HG02798 (cell line): ENCODE results near the gene PUS3.

ENCODE experiments used
- ATAC-seq: cut with Tn5 transposase; IDR thresholded peaks from one replicate; pipeline ENCODE4 v1.9.1; 2021; ENCODE audit warnings: mild to moderate bottlenecking; ENCODE audit not compliant: unreplicated experiment, poor library complexity

The PUS3 gene, protein sequence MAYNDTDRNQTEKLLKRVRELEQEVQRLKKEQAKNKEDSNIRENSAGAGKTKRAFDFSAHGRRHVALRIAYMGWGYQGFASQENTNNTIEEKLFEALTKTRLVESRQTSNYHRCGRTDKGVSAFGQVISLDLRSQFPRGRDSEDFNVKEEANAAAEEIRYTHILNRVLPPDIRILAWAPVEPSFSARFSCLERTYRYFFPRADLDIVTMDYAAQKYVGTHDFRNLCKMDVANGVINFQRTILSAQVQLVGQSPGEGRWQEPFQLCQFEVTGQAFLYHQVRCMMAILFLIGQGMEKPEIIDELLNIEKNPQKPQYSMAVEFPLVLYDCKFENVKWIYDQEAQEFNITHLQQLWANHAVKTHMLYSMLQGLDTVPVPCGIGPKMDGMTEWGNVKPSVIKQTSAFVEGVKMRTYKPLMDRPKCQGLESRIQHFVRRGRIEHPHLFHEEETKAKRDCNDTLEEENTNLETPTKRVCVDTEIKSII

DNA sequence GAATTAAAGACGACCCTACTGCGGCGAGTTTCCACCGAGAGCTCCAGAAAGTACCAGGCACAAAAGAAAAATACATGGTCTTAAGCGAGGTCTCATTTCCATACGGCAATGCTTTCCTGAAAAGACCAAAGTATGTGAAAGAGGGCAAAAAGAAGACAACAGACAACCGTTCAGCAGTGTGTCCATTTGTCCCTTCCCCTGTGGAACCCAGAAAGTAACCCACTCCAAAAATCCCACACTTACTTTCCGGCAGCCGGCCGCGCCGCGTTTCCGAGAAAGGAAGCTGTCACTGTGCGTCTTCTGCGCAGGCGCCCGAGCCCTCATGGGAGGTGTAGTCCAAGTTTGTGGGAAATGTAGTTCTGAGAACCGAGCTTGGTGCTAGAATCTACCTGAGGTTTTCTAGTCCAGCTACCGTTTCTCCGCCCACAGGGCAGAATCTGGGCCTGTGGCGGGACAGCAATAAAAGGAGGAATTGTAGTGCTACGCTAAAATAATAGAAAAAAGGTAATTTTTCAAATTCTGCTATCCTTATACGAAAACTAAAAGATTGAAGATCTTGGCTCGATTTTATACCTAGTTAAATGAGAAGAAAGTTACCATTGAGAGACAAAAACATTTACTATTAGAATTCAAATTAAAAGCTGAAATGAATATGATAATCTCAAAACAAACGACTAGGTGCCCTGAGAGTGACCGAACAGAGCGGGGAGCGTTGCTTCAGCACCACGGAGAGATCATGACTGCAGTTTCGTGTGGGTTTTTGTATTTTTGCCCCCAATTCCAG, at the start of gene PUS3:
PUS3 (minus strand) TSS at position 280 of the 784 bp plus-strand sequence. CDS start 6,922 bp downstream, outside the sequence.
- ATAC-seq, result peak; percentile 99

DNA sequence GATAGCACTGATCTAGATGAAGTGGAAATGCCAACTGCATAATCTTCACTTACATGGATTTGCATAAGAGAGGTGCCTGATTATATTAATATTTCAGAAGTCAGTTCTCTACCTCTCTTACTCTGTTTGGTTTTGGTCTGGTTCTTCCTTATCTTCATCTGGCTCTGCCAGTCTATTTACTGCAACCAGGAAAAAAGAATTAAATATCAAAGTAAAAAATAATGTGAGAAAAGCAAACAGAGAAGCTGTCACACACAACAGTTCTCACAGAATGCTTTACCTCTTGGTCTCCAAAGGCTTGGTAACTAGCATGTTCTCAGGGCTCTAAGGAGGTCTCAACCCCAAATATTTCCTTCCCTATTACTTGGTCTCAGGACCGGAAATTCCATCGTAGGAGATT, 49.6 kb upstream of the PUS3 start:
- ATAC-seq, result no peak

DNA sequence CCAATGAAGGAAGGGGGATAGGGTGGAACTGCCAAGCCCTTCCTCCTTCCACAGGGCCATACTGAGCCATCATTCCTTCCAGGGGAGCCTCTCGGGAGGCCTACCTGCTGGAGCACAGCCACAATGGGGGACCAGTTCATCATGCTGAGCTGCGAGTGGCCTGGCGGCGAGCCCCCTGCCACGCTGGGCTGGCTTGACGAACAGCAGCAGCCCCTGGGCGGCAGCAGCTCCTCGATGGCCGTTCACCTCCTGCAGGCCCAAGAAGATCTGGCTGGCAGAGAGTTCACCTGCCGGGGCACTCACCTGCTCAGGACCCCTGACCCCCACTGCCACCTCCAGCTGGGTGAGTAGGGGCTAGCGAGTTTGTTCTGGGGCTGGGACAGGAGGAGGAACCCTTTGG, 48.7 kb upstream of the PUS3 start:
- no peak for ATAC-seq

DNA sequence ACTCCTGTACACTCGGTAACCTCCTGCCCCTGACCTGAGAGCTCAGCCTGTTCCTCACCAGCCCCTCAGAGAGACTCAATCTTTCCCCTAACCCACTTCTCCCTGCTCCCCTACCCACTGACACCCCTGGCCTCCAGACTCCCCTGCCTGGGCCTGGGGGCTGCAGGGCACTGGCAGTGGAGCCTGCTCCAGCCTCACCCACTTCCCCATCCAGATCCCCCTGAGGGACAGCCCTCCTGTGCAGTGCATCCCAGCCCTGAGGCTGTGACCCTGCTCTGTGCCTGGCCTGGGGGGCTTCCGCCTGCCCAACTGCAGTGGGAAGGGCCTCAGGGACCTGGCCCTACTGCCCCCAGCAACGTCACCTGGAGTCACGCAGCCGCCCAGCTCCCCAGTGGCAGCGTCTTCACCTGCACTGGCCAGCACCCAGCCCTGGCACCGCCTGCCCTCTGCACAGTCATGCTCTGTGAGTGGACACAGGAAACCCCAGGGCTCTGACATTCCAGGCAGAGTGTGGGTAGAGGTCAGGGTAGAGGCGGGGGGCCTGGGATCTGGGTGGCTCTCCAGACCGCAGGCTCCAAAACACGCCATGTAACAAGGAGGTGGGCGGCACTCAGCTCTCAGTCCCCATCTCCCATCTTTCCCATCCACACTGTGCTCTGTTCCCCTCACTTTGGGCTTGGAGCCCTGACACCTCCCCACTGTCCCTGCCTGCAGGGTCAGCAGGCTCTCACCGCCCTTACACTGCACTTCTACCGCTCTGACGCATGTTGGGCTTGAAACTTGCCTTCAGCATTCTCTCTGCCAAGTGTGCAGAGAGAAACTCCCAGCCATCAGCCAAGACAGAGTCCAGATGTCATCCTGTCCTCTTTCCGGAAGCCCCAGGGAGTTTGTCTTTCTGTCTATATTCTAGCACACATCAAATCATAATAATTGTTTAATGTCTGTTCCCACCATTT, 48.0 kb upstream of the PUS3 start:
- no peak for ATAC-seq

DNA sequence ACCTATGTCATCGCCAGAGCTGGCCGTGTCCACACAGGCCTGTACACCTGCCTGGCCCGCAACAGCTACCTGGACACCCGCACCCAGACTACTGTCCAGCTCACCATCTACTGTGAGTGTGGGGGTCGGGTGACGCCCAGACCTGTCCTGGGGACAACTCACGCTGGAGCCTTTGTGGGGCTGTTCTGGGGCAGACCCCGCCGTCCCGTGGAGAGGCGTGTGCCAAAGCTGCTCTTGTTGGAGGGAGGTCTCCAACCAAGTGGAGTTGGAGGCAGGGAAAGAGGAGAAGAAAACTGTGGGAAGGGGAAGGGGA, 47.1 kb upstream of the PUS3 start:
- ATAC-seq, result no peak

DNA sequence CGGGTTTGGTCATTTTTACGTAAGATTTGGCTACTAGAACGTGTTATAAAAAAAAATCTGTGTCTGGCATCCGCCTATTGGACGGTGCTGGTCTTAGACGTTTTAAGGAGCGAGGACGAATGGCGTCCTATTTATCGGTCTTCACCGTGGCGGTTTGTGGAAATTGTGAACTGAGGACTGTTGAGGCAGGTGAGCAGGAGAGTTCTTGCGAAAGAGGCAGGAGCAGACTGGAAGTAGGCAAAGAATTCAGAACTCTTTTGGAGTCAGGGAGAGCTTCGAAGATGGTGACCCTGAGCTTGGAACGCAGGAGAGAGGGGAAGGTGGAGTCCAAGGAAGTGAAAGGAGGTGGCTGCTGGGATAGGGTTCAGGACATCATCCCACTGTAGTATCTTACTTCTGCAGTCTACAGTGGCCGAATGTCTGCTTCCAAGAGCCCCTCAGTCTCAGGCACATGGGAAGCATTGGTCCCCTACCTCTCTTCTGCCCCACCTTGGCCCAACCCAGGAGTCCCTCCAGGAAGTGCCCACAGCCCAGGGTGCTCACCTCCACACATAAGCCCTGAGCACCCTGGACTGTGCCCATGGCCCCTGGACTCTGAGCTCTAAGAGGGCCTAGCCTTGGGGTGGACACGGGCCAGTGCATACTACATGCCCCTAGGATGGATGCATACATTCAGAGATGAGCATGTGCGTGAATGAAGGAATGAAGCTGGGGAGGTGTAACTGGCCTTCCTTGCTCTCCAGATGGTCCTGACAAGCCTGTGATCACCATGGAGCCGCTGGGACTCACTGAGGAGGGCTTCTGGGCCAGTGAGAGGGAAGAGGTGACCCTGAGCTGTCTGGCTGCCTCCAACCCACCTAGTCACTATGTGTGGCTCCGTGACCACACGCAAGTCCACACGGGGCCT, 46.5 kb upstream of the PUS3 start:
- ATAC-seq, result no peak

DNA sequence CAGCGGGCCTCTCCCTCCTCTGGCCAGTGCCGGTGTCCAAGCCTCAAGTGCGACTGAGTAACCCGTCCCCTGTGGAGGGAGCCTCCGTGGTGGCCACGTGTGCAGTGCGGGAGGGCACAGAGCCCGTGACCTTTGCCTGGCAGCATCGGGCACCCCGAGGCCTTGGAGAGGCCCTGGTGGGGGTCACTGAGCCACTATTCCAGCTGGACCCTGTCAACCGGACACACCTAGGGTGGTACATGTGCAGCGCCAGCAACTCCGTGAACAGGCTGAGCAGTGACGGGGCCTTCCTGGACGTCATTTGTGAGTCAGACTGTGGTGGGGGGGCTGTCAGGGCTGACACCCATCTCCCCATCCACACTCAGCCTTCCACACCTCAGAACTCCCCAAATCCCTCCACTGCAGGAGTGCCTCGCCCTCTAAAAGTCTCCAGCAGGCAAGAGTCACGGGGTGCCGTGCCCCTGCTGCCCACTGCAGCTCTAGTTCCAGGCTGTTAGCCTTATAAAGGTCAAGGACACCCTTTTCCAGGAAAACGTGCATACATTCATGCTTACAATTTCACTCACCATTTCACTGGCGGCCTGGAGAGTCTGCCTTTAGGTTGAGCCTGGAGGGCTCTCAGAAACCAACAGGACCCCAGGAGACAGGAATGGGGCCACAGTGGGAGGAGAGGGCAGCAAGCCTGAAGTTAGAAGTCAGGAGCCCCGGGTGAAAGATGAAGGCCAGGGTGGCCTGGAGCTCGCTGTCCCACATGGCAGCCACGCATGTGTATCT, 45.5 kb upstream of the PUS3 start:
- no peak for ATAC-seq

DNA sequence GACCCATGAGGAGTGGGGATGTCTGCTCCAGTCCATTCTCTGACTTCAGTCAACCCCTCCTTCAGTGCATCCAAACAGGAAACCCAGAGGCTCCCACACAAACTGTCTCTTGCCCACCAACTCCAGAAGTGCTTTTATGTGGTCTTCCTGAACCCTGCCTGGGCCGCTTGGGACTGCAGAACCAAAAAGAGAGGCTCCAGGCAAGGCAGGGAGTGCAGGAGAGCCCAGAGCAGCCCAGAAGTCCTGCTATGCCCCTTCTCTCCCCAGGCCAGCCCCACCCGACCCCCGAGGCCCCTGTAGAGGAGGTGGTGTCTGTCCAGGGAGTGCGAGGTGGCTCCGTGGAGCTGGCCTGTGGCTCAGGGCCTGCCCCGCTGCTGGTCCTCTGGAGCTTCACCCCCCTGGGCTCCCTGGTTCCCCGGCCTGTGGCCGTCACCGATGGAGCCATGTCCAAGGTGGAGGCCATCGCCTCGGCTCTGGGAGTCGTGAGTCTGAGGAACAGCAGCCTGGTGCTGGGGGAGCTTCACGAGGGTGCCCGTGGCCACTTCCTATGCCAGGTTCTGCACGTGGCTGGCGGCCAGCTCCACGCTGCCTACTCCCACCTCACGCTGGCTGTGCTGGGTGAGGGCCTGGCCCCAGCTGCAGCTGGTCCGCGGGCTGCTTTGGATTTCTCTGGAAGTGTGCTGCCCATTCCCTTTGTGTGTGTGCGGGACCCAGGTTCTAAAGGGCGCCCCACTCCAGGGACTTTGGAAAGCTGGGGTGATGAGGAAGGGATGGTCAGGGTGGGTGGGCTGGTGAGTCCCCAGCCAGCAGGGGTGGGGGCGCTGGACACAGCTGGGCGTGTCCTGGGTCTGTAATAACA, 44.6 kb upstream of the PUS3 start:
- ATAC-seq, result no peak

DNA sequence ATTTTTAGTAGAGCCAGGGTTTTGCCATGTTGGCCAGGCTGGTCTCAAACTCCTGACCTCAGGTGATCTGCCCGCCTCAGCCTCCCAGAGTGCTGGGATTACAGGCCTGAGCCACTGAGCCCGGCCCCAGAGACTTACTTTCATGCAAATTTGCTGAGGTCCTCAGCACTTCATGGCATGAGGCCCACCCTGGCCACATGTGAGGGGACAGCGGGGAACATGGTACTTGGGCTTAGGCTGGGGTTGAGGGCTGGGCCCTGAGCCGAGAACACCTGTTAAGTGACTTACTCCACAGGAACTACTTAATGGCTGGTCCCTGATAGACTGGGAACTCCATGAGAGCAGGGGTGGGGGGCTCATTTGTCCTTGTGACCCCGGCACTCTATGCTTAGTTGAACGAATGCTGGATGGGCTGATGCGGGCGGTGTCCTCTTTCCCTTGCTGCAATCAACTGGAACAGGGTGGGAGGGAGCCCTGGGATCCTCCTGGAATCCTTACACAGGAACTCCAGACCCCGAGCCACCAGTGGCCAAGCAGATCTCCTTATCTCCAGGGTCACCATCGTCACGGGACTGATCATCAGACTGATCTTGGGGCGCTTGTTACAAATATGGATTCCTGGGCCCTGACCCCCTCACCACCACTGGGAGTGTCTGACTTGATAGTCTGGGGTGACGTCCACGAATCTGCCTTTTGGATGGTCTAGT, 43.9 kb upstream of the PUS3 start:
- no peak for ATAC-seq

DNA sequence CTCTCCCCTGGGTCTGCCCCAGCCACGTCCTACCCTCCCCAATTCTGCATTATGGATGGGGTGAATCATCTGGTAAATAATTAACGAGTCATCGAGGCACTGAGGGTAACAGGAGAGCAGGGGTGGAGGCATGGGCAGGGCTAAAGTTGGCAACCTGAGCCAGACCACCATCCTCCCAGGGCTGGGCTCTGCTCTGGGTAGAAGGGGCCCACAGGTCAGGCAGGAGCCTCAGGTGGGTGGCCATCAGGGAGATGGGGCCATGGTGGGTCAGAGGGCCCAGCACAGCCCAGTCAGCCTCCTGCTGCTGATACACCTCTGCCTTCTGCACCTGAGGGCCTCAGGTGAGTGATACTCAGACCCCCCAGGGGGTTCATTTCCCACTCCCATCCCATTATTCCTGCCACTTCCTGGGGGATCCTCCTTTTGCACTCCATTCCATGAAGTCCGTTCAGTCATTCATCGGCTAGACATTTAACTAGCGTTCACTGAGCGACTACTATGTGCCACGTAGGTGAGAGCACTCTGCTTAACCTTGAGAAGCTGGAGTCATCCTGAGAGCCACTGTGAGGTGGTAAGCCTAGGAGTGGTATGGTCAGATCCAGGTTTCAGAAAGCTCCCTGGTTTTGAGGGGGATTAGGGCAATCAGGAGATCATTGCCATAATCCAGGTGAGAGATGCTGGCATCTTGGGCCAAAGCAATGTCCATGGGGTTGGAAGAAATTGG, 43.0 kb upstream of the PUS3 start, which contains the start of gene VSIG10L2:
VSIG10L2 (plus strand) TSS at position 248 of the 724 bp plus-strand sequence; CDS start at position 260, 12 bp downstream.
- ATAC-seq, result no peak

DNA sequence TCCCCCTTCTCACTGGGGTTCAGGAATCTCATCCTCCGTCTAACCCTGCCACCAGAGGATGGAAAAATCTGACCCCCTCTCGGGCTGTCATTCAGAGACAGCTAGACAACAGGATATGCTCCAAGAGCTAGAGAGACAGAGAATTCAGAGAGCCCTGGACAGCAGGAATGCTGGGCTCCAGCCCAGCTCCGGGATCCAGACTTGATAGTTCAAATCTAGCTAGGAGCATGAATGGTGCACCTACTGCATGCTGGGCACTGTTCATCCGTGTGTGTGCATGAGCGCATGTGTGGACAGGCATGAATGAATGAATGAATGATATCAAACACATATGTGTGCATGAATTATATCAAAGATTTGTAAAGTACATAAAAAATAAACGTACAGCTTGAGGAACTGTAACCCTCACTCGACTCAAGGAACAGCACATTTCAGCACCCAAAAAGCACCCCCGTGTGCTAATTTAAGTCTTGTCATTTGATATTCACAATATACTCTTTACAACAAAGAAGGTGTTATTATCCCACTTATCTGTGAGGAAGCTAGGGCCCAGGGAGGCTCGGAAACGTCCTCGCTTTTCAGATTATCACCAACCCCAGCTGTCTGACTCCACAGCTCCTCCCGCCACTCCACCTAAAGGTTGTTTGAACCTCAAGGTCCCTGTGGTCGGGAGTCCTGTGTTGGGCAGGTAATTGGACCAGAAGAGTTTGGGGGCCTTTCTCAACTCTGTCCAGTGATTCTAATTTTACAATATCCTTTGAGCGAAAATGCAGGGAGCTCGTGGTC, 42.2 kb upstream of the PUS3 start:
- ATAC-seq, result no peak

DNA sequence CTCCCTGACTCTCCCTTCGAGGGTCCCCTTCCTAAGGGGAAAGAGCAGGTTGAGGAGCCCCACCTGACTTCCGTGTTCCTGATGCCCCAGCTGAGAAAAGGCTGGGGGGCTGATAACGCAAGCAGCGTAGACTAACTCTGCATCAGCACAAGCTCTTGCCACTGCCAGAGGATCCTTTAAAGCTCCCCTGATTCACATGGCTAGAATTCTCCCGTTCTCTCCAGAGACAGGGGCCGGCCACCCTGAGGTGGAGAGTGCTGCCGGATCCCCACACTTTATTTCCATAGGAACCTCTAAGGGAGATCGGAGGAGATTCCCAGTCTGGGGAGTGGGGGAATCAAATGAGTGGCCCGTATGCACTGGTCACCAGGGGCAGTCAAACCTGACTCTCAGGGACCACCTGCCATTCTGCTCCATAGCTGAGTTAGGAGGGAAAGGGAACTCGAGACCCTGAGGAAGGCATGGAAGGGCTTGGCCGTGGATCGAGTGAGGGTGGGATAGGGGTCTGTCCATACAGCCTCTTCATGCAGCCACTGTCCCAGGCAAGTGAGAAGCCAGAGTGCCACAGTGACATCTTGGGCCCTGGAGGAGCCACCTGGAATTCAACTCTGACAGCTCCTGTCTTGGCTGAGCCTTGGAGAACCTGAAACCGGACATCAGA, 41.5 kb upstream of the PUS3 start:
- no peak for ATAC-seq

DNA sequence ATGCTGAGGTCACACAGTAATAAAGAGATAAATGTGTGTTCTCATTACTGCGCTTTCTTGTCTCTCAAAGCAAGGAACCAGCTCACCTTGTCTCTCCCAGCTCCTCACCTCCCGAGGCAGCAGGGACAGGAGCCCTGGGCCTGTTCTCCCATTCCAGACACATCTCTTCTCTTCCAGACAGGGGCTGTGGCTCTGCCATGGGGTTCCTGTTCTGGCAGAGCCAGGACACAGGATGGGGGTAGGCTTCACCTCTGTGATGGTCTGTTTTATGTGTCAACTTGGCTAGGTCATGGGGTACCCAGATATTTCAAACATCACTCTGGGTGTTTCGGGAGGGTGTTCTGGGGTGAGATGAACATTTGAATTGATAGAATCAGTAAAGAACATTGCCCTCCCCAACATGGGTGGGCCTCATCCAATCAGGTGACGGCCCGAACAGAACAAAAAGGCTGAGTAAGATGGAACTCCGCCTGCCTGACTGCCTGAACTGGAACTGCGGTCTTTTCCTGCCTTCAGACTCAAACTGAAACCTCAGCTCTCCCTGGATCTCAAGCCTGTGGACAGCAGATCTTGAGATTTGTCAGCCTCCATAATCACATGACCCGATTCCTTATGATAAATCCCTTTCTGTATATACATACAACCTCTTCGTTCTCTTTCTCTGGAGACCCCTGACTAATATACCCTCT, 40.8 kb upstream of the PUS3 start:
- no peak for ATAC-seq

DNA sequence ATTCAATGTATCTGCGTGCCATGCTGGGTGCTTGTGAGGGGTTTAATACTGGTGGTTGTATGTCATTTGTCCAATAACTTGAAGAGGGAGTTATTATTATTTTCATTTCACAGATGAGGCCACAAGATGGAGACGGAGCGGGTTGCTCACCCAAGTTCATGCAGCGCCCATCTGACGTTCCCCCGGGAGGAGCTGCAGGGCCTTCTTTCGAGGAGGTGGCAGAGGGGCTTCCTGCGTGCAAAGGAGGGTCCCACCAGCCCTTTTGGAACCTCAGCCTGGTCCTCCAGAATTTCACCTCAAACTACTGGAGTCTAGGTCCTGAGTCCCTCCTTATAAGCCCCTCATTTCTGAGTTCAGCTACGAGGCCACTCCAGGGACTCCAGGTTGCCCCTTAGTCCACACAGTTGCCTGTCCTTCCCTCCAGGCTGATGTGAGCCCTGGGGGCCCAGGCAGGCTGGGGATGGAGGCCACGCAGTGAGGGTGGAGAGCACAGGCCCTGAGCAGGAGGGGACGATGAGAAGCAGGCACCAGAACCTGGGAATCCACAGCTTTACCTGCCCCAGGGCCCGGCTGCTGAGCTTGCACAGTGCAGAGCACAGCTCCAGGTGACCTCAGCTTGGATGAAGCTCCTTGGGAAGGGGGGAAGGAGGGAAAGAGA, 39.9 kb upstream of the PUS3 start:
- no peak for ATAC-seq
